Thymus (tissue), 11 donors: Measurements from ENCODE around the gene OCIAD2. TPM values are rescaled to one million over a fixed set of nuclear protein-coding genes. Genes with fewer than 3 reads are reported as not detected.
A peak's percentile ranks its signal among the peaks of the same experiment; 100 is the strongest.
"Not testable (repeated sequence)": the region's sequence is repeated elsewhere in the genome, so short reads cannot be mapped to it uniquely, and the experiment has no call there.

Source experiments
- DNase-seq, 9 donors: peaks; one replicate each; pipeline ENCODE4 v3.0.0-alpha.2; 2013; ENCODE audit warnings: low spot score in 9 of 9, low read depth in 6 of 9, missing footprints in 1 of 9
- H3K27ac ChIP-seq, 2 donors: one replicate each; pipeline ENCODE4 v1.5.1; 2013; ENCODE audit warnings: control low read depth in 1 of 2, low read depth in 1 of 2, low read length in 1 of 2, mild to moderate bottlenecking in 1 of 2, moderate library complexity in 1 of 2
- H3K27me3 ChIP-seq, 2 donors: one replicate each; pipeline ENCODE4 v1.5.1; 2013; ENCODE audit warnings: low read length in 1 of 2; ENCODE audit not compliant: control insufficient read depth in 2 of 2, insufficient read depth in 1 of 2
- H3K36me3 ChIP-seq, 2 donors: one replicate each; pipeline ENCODE4 v1.5.1; 2013; ENCODE audit warnings: low read length in 1 of 2, mild to moderate bottlenecking in 1 of 2, moderate library complexity in 1 of 2; ENCODE audit not compliant: control insufficient read depth in 2 of 2, insufficient read depth in 2 of 2
- H3K4me1 ChIP-seq, 2 donors: one replicate each; pipeline ENCODE4 v1.5.1; 2013; ENCODE audit warnings: low read length in 2 of 2; ENCODE audit not compliant: control insufficient read depth in 2 of 2, insufficient read depth in 2 of 2
- H3K4me3 ChIP-seq, 2 donors: one replicate each; pipeline ENCODE4 v1.5.1; 2013; ENCODE audit warnings: low read length in 2 of 2, control low read depth in 1 of 2, mild to moderate bottlenecking in 1 of 2
- H3K9me3 ChIP-seq, 2 donors: one replicate each; pipeline ENCODE4 v1.5.1; 2013; ENCODE audit warnings: low read length in 1 of 2, mild to moderate bottlenecking in 1 of 2; ENCODE audit not compliant: control insufficient read depth in 2 of 2, insufficient read depth in 1 of 2
- WGBS: extraction: QIAGEN DNeasy Blood & Tissue Kit; methylation state at CpG from one replicate; pipeline ENCODE4 v1.1.7; 2013; 5-methylcytosine and 5-hydroxymethylcytosine counted together
- polyA plus RNA-seq: library from polyadenylated mRNA; stranded (reverse); fragments of 200-250 nt; gene quantifications from one replicate; pipeline ENCODE4 v1.2.3, GENCODE V29; 2013
- total RNA-seq: library from RNA; stranded (reverse); fragments of 120-200 nt; gene quantifications from one replicate; pipeline ENCODE4 v1.2.4, GENCODE V29; 2013
- donor health status: healthy.

Gene OCIAD2
- total and polyA plus RNA-seq, 2 donors, result 75.8 to 106 TPM

DNA sequence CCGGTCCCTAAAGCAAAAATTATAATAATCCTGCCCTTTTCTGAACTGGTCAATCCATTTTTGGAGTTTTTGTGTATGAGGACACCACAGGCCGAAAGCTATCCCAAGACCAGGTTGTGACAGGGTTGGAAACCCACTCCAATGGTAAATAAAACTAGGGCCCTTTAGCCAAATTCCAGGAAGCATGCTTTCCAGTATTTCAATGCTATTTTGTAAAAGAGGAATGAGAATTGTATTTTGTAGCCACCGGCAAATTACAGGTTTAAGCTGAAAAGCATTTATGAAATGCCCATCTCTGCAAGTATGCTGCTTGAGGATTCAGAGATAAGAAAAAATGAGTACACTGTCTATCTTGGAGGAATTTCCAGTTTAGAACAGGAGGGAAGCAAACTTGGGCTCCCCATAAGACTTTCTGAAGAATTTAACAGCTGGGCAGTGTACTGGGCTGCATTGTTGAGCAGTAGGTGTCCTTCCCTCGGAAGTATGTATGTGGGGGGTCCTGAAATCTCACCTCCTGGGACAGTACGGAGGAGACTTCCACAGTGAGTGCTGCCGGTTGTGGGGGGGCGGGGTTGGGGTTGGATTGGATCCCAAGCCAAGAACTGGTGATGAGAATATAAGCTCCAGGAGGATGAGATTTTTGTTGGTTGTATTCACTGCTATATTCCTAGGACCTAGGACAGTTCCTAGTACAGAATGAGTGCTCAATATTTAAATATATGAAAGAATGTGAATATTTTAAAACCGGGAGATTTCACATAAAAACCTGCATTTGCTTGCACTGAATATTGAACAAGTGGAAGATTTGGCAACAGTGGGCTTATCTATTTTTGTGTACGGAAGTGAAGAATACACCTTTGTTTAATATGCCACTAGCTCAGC is 26.8 kb downstream of the OCIAD2 start:
- no peaks in the 10 kb centered on the region for H3K4me1 ChIP-seq
- 85% methylated on average over 9 of the region's 9 CpGs for WGBS
- H3K27me3 ChIP-seq, result no peaks in the 10 kb centered on the region
- H3K27ac ChIP-seq, result no peak overlapping the region
- no peaks in the 10 kb centered on the region for H3K9me3 ChIP-seq
- DNase-seq, result no peak
- H3K36me3 ChIP-seq, result no peaks in the 10 kb centered on the region
- H3K4me3 ChIP-seq, result no peak overlapping the region

DNA sequence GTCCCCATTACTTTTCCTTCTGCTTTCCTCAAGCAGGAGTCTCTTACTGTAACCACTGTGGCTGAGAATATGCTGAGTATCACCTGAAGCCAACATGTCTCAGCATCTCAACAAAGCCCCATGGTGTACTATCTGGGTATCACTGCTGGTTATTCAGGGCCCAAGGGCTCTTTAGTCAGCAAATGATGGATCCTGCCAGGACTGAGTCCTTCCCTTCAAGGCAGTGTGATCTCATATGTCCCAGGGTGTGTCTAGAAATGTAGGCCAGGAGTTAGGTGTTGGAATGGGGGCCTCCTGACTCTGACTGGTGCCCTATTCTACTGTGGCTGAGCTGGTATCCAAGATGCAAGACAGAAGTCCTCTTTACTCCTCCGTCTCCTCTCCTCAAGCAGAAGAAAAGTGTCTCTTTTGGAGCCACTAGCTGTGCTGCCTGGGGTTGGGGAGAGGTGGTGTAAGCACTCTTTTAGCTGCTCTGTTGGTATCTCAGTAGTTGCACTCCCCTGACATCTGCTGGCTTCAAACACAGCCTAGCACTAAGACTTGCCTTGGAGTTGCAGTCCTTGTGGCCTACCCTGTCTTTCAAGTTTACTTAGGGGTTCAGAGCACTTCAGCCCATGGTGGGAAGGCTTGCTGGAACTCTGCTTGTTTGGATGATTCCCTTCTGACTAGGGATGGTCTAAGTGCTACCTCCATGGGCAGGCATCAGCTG is 28.6 kb downstream of the OCIAD2 start:
- no peak overlapping the region for H3K4me3 ChIP-seq
- no peaks in the 10 kb centered on the region for H3K9me3 ChIP-seq
- no peak overlapping the region for H3K27ac ChIP-seq
- no peaks in the 10 kb centered on the region for H3K27me3 ChIP-seq
- H3K4me1 ChIP-seq, result no peaks in the 10 kb centered on the region
- H3K36me3 ChIP-seq, result no peaks in the 10 kb centered on the region
- WGBS, result 97% methylated on average over 1 of the region's 1 CpG
- DNase-seq, result peak in 2 of 9 donors; percentile 5 to 18

DNA sequence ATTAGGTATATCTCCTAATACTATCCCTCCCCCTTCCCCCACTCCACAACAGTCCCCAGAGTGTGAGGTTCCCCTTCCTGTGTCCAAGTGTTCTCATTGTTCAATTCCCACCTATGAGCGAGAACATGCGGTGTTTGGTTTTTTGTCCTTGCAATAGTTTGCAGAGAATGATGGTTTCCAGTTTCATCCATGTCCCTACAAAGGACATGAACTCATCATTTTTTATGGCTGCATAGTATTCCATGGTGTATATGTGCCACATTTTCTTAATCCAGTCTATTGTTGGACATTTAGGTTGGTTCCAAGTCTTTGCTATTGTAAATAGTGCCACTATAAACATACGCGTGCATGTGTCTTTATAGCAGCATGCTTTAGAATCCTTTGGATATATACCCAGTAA is 41.9 kb downstream of the OCIAD2 start:
- H3K9me3 ChIP-seq, DNase-seq, H3K4me1 ChIP-seq, H3K4me3 ChIP-seq, H3K27me3 ChIP-seq, H3K27ac ChIP-seq, H3K36me3 ChIP-seq: not testable (repeated sequence)
- 97% methylated on average over 4 of the region's 4 CpGs for WGBS

DNA sequence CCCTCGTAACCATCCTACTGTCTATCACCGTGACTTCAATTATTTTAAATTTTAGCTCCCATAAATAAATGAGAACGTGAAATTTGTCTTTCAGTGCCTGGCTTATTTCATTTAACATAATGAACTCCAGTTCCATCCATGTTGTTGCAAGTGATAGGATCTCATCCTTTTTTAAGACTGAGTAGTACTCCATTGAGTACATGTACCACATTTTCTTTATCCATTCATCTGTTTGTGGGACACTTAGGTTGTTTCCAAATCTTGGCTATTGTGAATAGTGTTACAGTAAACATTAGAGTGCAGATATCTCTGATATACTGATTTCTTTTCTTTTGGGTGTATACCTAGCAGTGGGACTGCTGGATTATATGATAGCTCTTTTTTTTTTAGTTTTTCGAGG is 42.8 kb downstream of the OCIAD2 start:
- 96% methylated on average over 4 of the region's 4 CpGs for WGBS
- no peak for DNase-seq
- Histone ChIP-seq H3K9me3 (no peaks in the 10 kb centered on the region), H3K4me3 (no peak overlapping the region), H3K4me1 (no peaks in the 10 kb centered on the region), H3K36me3 (peaks cover 0 to 6% of the 10 kb centered on the region in 2 donors), H3K27ac (no peak overlapping the region), H3K27me3 (no peaks in the 10 kb centered on the region)

DNA sequence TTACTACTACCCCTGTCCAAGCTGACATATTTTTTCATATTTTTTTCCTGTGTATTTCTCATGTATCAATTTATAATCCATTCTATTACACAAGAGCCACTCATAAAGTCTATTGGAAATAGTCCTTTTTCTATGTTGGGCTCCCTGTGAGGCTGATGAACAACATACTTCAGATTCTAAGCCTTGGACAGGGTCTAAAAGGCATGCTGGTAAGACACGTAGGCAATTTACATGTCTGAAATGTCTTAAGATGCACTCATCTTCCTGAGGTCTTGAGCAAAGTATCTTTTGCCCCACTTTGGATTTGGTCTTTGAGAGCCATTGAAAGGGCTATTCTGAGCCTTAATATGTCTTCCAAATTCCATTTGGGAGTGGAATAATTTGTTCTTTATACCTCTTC is 43.9 kb downstream of the OCIAD2 start:
- WGBS, result 96% methylated on average over 1 of the region's 1 CpG
- peaks cover 9 to 15% of the 10 kb centered on the region in 2 donors for H3K36me3 ChIP-seq
- DNase-seq, result no peak
- no peak overlapping the region for H3K4me3 ChIP-seq
- H3K9me3 ChIP-seq, result no peaks in the 10 kb centered on the region
- H3K4me1 ChIP-seq, result no peaks in the 10 kb centered on the region
- H3K27ac ChIP-seq, result no peak overlapping the region
- H3K27me3 ChIP-seq, result no peaks in the 10 kb centered on the region

DNA sequence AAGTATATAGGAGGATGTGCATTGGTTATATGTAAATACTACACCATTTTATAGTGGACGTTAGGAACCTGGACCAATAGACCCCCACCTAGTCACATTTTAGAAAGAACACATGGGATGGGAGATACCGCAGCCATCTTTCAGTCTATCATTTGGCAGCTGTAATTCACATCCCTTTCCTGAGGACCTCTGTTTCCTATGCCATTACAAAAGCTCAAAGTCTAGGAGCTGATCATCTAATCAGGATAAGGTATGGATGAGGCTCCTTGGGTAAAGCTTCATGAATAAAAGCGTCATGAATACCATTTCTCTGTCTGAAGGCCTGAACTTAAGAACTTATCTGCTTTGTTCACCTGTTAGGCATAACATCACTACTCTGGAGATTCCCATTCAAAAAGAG is 44.5 kb downstream of the OCIAD2 start:
- Histone ChIP-seq H3K27me3 (no peaks in the 10 kb centered on the region), H3K4me1 (no peaks in the 10 kb centered on the region), H3K27ac (no peak overlapping the region), H3K4me3 (no peak overlapping the region), H3K36me3 (peaks cover 9 to 16% of the 10 kb centered on the region in 2 donors), H3K9me3 (no peaks in the 10 kb centered on the region)
- no peak for DNase-seq
- 95% methylated on average over 3 of the region's 3 CpGs for WGBS

DNA sequence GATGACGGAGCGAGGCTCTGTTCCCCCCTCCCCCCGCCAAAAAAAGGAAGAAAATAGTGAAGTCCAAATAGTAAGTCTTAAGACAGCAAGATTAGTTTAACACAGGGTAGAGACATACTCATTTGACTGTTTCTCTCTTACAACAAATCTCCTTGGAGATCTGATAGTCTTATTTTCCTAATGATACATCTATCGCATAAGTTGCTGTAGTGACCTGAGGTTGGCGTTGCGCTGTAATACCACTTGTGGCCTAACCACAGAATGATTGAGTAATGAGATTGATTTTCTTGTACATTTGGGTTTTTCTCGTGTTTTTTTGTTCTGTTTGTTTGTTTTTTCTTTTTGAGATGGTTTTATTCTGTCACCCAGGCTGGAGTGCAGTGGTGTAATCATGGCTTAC is 48.4 kb downstream of the OCIAD2 start:
- peaks cover 13 to 29% of the 10 kb centered on the region in 2 donors for H3K36me3 ChIP-seq
- no peak for DNase-seq
- H3K9me3 ChIP-seq, result no peaks in the 10 kb centered on the region
- H3K4me1 ChIP-seq, result no peaks in the 10 kb centered on the region
- no peak overlapping the region for H3K4me3 ChIP-seq
- H3K27me3 ChIP-seq, result no peaks in the 10 kb centered on the region
- no peak overlapping the region for H3K27ac ChIP-seq
- WGBS, result 98% methylated on average over 7 of the region's 7 CpGs

DNA sequence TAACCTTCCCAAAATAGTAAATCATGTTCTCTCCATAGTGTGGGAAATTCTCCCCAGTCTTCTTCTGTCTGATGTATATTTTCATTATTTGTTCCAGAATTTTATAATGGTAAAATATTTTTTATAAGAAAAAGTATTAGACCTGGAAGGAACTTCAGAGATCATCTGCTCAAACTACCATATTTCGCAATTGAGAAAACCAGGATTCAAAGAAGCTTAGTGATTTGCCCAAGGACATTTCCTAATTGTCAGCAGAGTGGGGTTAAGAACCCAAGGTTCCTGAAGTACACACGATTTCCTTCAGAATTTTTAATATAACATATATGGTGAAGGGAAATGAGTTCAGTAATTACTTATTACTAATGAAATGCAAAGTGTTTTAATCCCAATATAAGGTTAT is 51.6 kb downstream of the OCIAD2 start:
- no peak overlapping the region for H3K4me3 ChIP-seq
- no peaks in the 10 kb centered on the region for H3K27me3 ChIP-seq
- no peaks in the 10 kb centered on the region for H3K9me3 ChIP-seq
- peaks cover 13 to 47% of the 10 kb centered on the region in 2 donors for H3K36me3 ChIP-seq
- H3K4me1 ChIP-seq, result no peaks in the 10 kb centered on the region
- no peak for DNase-seq
- H3K27ac ChIP-seq, result no peak overlapping the region
- WGBS, result 97% methylated on average over 2 of the region's 2 CpGs

DNA sequence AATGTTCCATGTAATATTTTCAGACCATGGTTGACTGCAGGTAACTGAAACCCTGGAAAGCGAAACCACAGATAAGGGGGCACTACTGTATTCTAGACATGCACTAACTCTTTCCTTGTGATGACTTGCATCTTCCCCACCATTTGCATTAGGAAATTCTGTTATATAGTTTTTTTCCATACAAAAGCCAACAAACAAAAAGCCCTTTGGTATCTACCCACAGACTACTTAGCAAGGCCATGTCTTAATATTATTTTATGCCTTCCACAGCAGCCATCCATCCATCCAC is 52.2 kb downstream of the OCIAD2 start:
- Histone ChIP-seq H3K9me3 (no peaks in the 10 kb centered on the region), H3K27me3 (no peaks in the 10 kb centered on the region), H3K4me3 (no peak overlapping the region), H3K36me3 (peaks cover 13 to 48% of the 10 kb centered on the region in 2 donors), H3K27ac (no peak overlapping the region), H3K4me1 (no peaks in the 10 kb centered on the region)
- no peak for DNase-seq
- 95% methylated on average over 1 of the region's 1 CpG for WGBS
